ENCODE measurements around the gene AVPI1.

- TF ChIP-seq ATM (IDR thresholded peaks at IDR 0.05; ENCODE audit: borderline replicate concordance), result no peak
- TF ChIP-seq PRPF4 (IDR thresholded peaks at IDR 0.05; ENCODE audit: low read depth, low read length, poor library complexity, severe bottlenecking), result no peak
- no peak for TF ChIP-seq ZNF274 (CRISPR knock-in tag; IDR thresholded peaks at IDR 0.05)
- no peak for TF ChIP-seq TAF1 (CRISPR knock-in tag; IDR thresholded peaks at IDR 0.05)
- TF ChIP-seq MYNN (CRISPR knock-in tag; IDR thresholded peaks at IDR 0.05; ENCODE audit: low read depth), result no peak
- no peak for TF ChIP-seq ZFP91 (CRISPR knock-in tag; IDR thresholded peaks at IDR 0.05; ENCODE audit: borderline replicate concordance)
- TF ChIP-seq MLX (CRISPR knock-in tag; IDR thresholded peaks at IDR 0.05), result no peak
- TF ChIP-seq CREM (IDR thresholded peaks at IDR 0.05), result no peak
- TF ChIP-seq CREM (CRISPR knock-in tag; IDR thresholded peaks at IDR 0.05), result no peak
- no peak for TF ChIP-seq RXRB (CRISPR knock-in tag; IDR thresholded peaks at IDR 0.05; ENCODE audit: borderline replicate concordance)
- TF ChIP-seq ELF4 (CRISPR knock-in tag; IDR thresholded peaks at IDR 0.05; ENCODE audit: borderline replicate concordance), result no peak
These were observed 58.8 kb downstream of the AVPI1 start for GRCh38 chr10:97628228-97628627.

All from HepG2 (cell line).